ENCODE results near the gene SDC3. TPM values are rescaled to one million over a fixed set of nuclear protein-coding genes. Genes with fewer than 3 reads are reported as not detected.
A peak's percentile ranks its signal among the peaks of the same experiment; 100 is the strongest.

Gene SDC3
- total RNA-seq, 1 experiment from 2014 or later: 32.3 TPM

- H3K27me3 Mint-ChIP-seq (ENCODE audit: low read depth): no peaks in the 10 kb centered on the region
- no peaks in the 10 kb centered on the region for H3K9me3 Mint-ChIP-seq
- ATAC-seq: no peak
- ChIA-PET POLR2A (no interaction called here), CTCF (interaction anchor here (1.1 to 2.2 kb wide), 4 partner anchors 26 to 79 kb away, joined by 3 to 13 read pairs (median 6); no protein-coding TSS in a partner anchor)
- no peak for DNase-seq (ENCODE audit: low spot score)
- peaks cover 41% of the 10 kb centered on the region for H3K4me1 Mint-ChIP-seq
- no peak for TF ChIP-seq RELA (CRISPR knock-in tag; IDR thresholded peaks at IDR 0.05; ENCODE audit: borderline replicate concordance)
- TF ChIP-seq ATF3 (CRISPR knock-in tag; conservative IDR thresholded peaks at IDR 0.05): no peak
- TF ChIP-seq GABPB1 (CRISPR knock-in tag; IDR thresholded peaks at IDR 0.05): no peak
- no peak for TF ChIP-seq MXD4 (CRISPR knock-in tag; IDR thresholded peaks at IDR 0.05; ENCODE audit: borderline replicate concordance)
- no peak for TF ChIP-seq USF2 (CRISPR knock-in tag; IDR thresholded peaks at IDR 0.05)
- no peak for TF ChIP-seq ATF1 (CRISPR knock-in tag; IDR thresholded peaks at IDR 0.05)
- no peak for TF ChIP-seq ZNF121 (CRISPR knock-in tag; IDR thresholded peaks at IDR 0.05)
- TF ChIP-seq ZNF423 (CRISPR knock-in tag; IDR thresholded peaks at IDR 0.05): no peak
- H3K27ac Mint-ChIP-seq: no peak overlapping the region
- no peak overlapping the region for H3K4me3 Mint-ChIP-seq
- H3K36me3 Mint-ChIP-seq: peaks cover 1% of the 10 kb centered on the region; the same call in 1 of the 2 replicates
These were observed 27.8 kb downstream of the SDC3 start for GRCh38 chr1:30880678-30881318.

GRCh38 chr1:30879940-30880677 lies 28.4 kb downstream of the SDC3 start:
- no peak overlapping the region for H3K4me3 Mint-ChIP-seq
- ATAC-seq (peak; percentile 68), DNase-seq (ENCODE audit: low spot score) (peak; percentile 61)
- no peak overlapping the region for H3K27ac Mint-ChIP-seq
- peaks cover 41% of the 10 kb centered on the region for H3K4me1 Mint-ChIP-seq
- ChIA-PET CTCF (interaction anchor here (0.9 to 2.2 kb wide), 6 partner anchors 25 to 100 kb away, joined by 3 to 13 read pairs (median 6); no protein-coding TSS in a partner anchor), POLR2A (no interaction called here)
- H3K9me3 Mint-ChIP-seq: no peaks in the 10 kb centered on the region
- H3K36me3 Mint-ChIP-seq: peaks cover 5% of the 10 kb centered on the region; the same call in 1 of the 2 replicates
- TF ChIP-seq GABPB1 (CRISPR knock-in tag; IDR thresholded peaks at IDR 0.05) (no peak), ZNF121 (CRISPR knock-in tag; IDR thresholded peaks at IDR 0.05) (0 out of 2 replicates have a peak, but pooled peaks have one; percentile 8)
- H3K27me3 Mint-ChIP-seq (ENCODE audit: low read depth): no peaks in the 10 kb centered on the region

- Mint-ChIP-seq H3K4me3 (no peak overlapping the region), H3K36me3 (peaks cover 11% of the 10 kb centered on the region), H3K4me1 (peaks cover 39% of the 10 kb centered on the region), H3K9me3 (no peaks in the 10 kb centered on the region), H3K27me3 (ENCODE audit: low read depth) (no peaks in the 10 kb centered on the region), H3K27ac (no peak overlapping the region)
- POLR2A ChIA-PET: no interaction called here
- ATAC-seq: no peak
- DNase-seq (ENCODE audit: low spot score): no peak
- CTCF ChIA-PET: interaction anchor here (0.9 to 2.2 kb wide), 6 partner anchors 24 to 99 kb away, joined by 3 to 13 read pairs (median 6); no protein-coding TSS in a partner anchor
- TF ChIP-seq ZNF423 (CRISPR knock-in tag; IDR thresholded peaks at IDR 0.05) (no peak), ERG (CRISPR knock-in tag; IDR thresholded peaks at IDR 0.05) (no peak), AFF4 (CRISPR knock-in tag; IDR thresholded peaks at IDR 0.05; ENCODE audit: borderline replicate concordance) (no peak), NFATC4 (CRISPR knock-in tag; IDR thresholded peaks at IDR 0.05) (no peak), ZNF671 (CRISPR knock-in tag; IDR thresholded peaks at IDR 0.05) (no peak), IRF1 (CRISPR knock-in tag; IDR thresholded peaks at IDR 0.05) (no peak), PREB (CRISPR knock-in tag; IDR thresholded peaks at IDR 0.05; ENCODE audit: borderline replicate concordance) (no peak), NR1H2 (CRISPR knock-in tag; IDR thresholded peaks at IDR 0.05) (no peak), TCF7 (CRISPR knock-in tag; IDR thresholded peaks at IDR 0.05; ENCODE audit: low read depth) (no peak), E2F1 (CRISPR knock-in tag; IDR thresholded peaks at IDR 0.05) (no peak), PRRX2 (CRISPR knock-in tag; IDR thresholded peaks at IDR 0.05) (no peak)
These were observed 29.3 kb downstream of the SDC3 start for GRCh38 chr1:30879126-30879786.

Measured in WTC11 (cell line).